Caco-2 (cell line): ENCODE measurements around the gene SLC4A5. TPM values are rescaled to one million over a fixed set of nuclear protein-coding genes. Genes with fewer than 3 reads are reported as not detected.

Experiments used
- BruUV-seq: library from RNA; stranded (reverse); fragments of 400-500 nt; replicated peaks from 2 replicates; lab custom pipeline; 2021; lab: Mats Ljungman, UMichigan
- CTCF ChIA-PET: fragments of 300-600 bp; sonication (Branson Sonifier 250); formaldehyde crosslinking; loops from one replicate; lab custom pipeline; 2022; ENCODE audit warnings: antibody characterized with exemption; lab: Charles Lee
- POLR2A ChIA-PET: fragments of 300-600 bp; sonication (Branson Sonifier 250); formaldehyde crosslinking; loops from one replicate; lab custom pipeline; 2022; ENCODE audit warnings: antibody characterized with exemption; lab: Charles Lee
- DNase-seq, 2 experiments: peaks; one replicate each; pipeline versions ENCODE4 v3.0.0 to v3.0.0-alpha.2; 2020 to 2022
- H3K27me3 ChIP-seq: replicated peaks from 2 replicates; pipeline ENCODE4 v1.6.0; 2011; ENCODE audit warnings: low read length; ENCODE audit not compliant: control insufficient read depth, insufficient read depth
- H3K36me3 ChIP-seq: 2 replicates; pipeline ENCODE4 v1.5.1; 2011; ENCODE audit warnings: low read length; ENCODE audit not compliant: control insufficient read depth, insufficient read depth
- H3K4me1 ChIP-seq: fragments of 250-450 bp; sonication (Bioruptor Pico); 2 replicates; pipeline ENCODE4 v1.5.1; 2020; ENCODE audit warnings: mild to moderate bottlenecking
- H3K4me3 ChIP-seq: 2 replicates; pipeline ENCODE4 v1.5.1; 2011; ENCODE audit warnings: low read depth, mild to moderate bottlenecking, control low read depth, low read length
- H3K9me3 ChIP-seq: fragments of 250-450 bp; sonication (Bioruptor Pico); 2 replicates; pipeline ENCODE4 v1.5.1; 2020; ENCODE audit warnings: mild to moderate bottlenecking, moderate library complexity
- H3K27ac Mint-ChIP-seq: one replicate; pipeline ENCODE4 v1.8.0; 2022; ENCODE audit warnings: mixed read lengths; ENCODE audit not compliant: unreplicated experiment
- H3K27me3 Mint-ChIP-seq: one replicate; pipeline ENCODE4 v1.8.0; 2022; ENCODE audit warnings: mixed read lengths; ENCODE audit not compliant: insufficient read depth, unreplicated experiment
- H3K36me3 Mint-ChIP-seq: one replicate; pipeline ENCODE4 v1.8.0; 2022; ENCODE audit warnings: mild to moderate bottlenecking, mixed read lengths; ENCODE audit not compliant: insufficient read depth, unreplicated experiment
- H3K4me1 Mint-ChIP-seq: one replicate; pipeline ENCODE4 v1.8.0; 2022; ENCODE audit warnings: low read depth, mixed read lengths; ENCODE audit not compliant: unreplicated experiment
- H3K4me3 Mint-ChIP-seq: one replicate; pipeline ENCODE4 v1.8.0; 2022; ENCODE audit warnings: mild to moderate bottlenecking, moderate library complexity, mixed read lengths; ENCODE audit not compliant: unreplicated experiment
- H3K9me3 Mint-ChIP-seq: one replicate; pipeline ENCODE4 v1.8.0; 2022; ENCODE audit warnings: mixed read lengths; ENCODE audit not compliant: unreplicated experiment
- CTCF ChIP-seq, 2 experiments: fragments of 200-600 bp in 1 of 2; IDR thresholded peaks; 1 replicate in 1 of 2; 2 replicates in 1 of 2; pipeline versions ENCODE4 v1.5.1 to v1.8.0; 2011 to 2022; ENCODE audit warnings: antibody characterized with exemption in 1 of 2, control low read depth in 1 of 2, inconsistent platforms in 1 of 2, low read depth in 1 of 2, low read length in 1 of 2, mild to moderate bottlenecking in 1 of 2, moderate library complexity in 1 of 2; ENCODE audit not compliant: insufficient read depth in 1 of 2, severe bottlenecking in 1 of 2, unreplicated experiment in 1 of 2
- intact Hi-C: fragments of 100-400 bp; cut with micrococcal nuclease; formaldehyde crosslinking; loops from one replicate; pipeline ENCODE4 v1.10.0; 2022; ENCODE audit not compliant: unreplicated experiment
- total RNA-seq: library from RNA; stranded (reverse); gene quantifications from 2 replicates; pipeline ENCODE4 v1.2.3, GENCODE V29; 2022

SLC4A5 gene
- total RNA-seq, 1 experiment from 2014 or later = 2.2 TPM

- BruUV-seq = no TSS peak
- ChIA-PET POLR2A (interaction anchor here (0.6 to 1.3 kb wide), 4 partner anchors 8 to 113 kb away, joined by 3 to 7 read pairs (median 6); no protein-coding TSS in a partner anchor), CTCF (interaction anchor here (0.6 to 2.0 kb wide), 21 partner anchors 9 to 1134 kb away, joined by 3 to 17 read pairs (median 4); partner anchors contain the start of genes C2orf81, DCTN1, MOB1A and WBP1)
- no peak for TF ChIP-seq CTCF (IDR thresholded peaks at IDR 0.05; ENCODE audit: insufficient read depth in 1 of 2, low read depth in 1 of 2, low read length in 1 of 2, severe bottlenecking in 1 of 2, unreplicated experiment in 1 of 2)
- Histone ChIP-seq H3K4me3 (peak overlapping the region; percentile 77), H3K9me3 (no peaks in the 10 kb centered on the region), H3K27me3 (no peaks in the 10 kb centered on the region), H3K4me1 (peaks cover 7% of the 10 kb centered on the region; the same call in 1 of the 2 replicates), H3K36me3 (no peaks in the 10 kb centered on the region; the same call in 1 of the 2 replicates)
- Mint-ChIP-seq H3K4me1 (peaks cover 6% of the 10 kb centered on the region), H3K9me3 (no peaks in the 10 kb centered on the region), H3K27ac (peak overlapping the region; percentile 92), H3K36me3 (no peaks in the 10 kb centered on the region), H3K27me3 (peaks cover 3% of the 10 kb centered on the region), H3K4me3 (peak overlapping the region; percentile 81)
- DNase-seq = no peak
- intact Hi-C loops = loop anchor here (5.0 kb wide), 1 partner anchor 139 kb away; no protein-coding TSS in a partner anchor
These were observed 48.0 kb upstream of the SLC4A5 start for GRCh38 chr2:74391209-74391579.

GRCh38 chr2:74390606-74391005, 47.4 kb upstream of the SLC4A5 start:
- no peaks in the 10 kb centered on the region; the same call in 1 of the 2 replicates for H3K36me3 ChIP-seq
- H3K4me3 ChIP-seq = peak overlapping the region; percentile 77
- no peak for DNase-seq
- peak overlapping the region; percentile 81 for H3K4me3 Mint-ChIP-seq
- no peaks in the 10 kb centered on the region for H3K9me3 ChIP-seq
- no peak for TF ChIP-seq CTCF (IDR thresholded peaks at IDR 0.05; ENCODE audit: insufficient read depth in 1 of 2, low read depth in 1 of 2, low read length in 1 of 2, severe bottlenecking in 1 of 2, unreplicated experiment in 1 of 2)
- H3K9me3 Mint-ChIP-seq = no peaks in the 10 kb centered on the region
- TSS peak; percentile 37 for BruUV-seq
- no peaks in the 10 kb centered on the region for H3K27me3 ChIP-seq
- intact Hi-C loops = loop anchor here (5.0 kb wide), 1 partner anchor 138 kb away; no protein-coding TSS in a partner anchor
- H3K4me1 ChIP-seq = peaks cover 7% of the 10 kb centered on the region; the same call in 1 of the 2 replicates
- peaks cover 3% of the 10 kb centered on the region for H3K27me3 Mint-ChIP-seq
- CTCF ChIA-PET = interaction anchor here (1.0 to 1.8 kb wide), 5 partner anchors 9 to 68 kb away, joined by 3 to 17 read pairs (median 7); partner anchors contain the start of gene WBP1
- H3K36me3 Mint-ChIP-seq = no peaks in the 10 kb centered on the region
- no peak overlapping the region for H3K27ac Mint-ChIP-seq
- POLR2A ChIA-PET = interaction anchor here (0.6 to 1.3 kb wide), 2 partner anchors 50 to 112 kb away, joined by 3 to 5 read pairs; no protein-coding TSS in a partner anchor
- peaks cover 6% of the 10 kb centered on the region for H3K4me1 Mint-ChIP-seq

GRCh38 chr2:74387346-74387745, 44.1 kb upstream of the SLC4A5 start:
- no peak overlapping the region for H3K4me3 ChIP-seq
- Mint-ChIP-seq H3K4me1 (no peaks in the 10 kb centered on the region), H3K27ac (no peak overlapping the region), H3K4me3 (no peak overlapping the region), H3K9me3 (no peaks in the 10 kb centered on the region), H3K27me3 (no peaks in the 10 kb centered on the region), H3K36me3 (peaks cover 5% of the 10 kb centered on the region)
- no peak for DNase-seq
- intact Hi-C loops = no loop called here
- BruUV-seq = no TSS peak
- H3K9me3 ChIP-seq = no peaks in the 10 kb centered on the region
- POLR2A ChIA-PET = no interaction called here
- peaks cover 10% of the 10 kb centered on the region for H3K4me1 ChIP-seq
- no peaks in the 10 kb centered on the region; the same call in 1 of the 2 replicates for H3K36me3 ChIP-seq
- H3K27me3 ChIP-seq = no peaks in the 10 kb centered on the region
- CTCF ChIA-PET = interaction anchor here (0.7 kb wide), 1 partner anchor 12 kb away, joined by 3 read pairs; no protein-coding TSS in a partner anchor
- TF ChIP-seq CTCF (IDR thresholded peaks at IDR 0.05; ENCODE audit: insufficient read depth in 1 of 2, low read depth in 1 of 2, low read length in 1 of 2, severe bottlenecking in 1 of 2, unreplicated experiment in 1 of 2) = no peak
